Nephron progenitor cell (in vitro differentiated cells): ENCODE results near the gene NKIRAS1.
"Not testable (repeated sequence)": the region's sequence is repeated elsewhere in the genome, so short reads cannot be mapped to it uniquely, and the experiment has no call there.

Source experiments
- DNase-seq: peaks from one replicate; pipeline ENCODE4 v3.0.0; 2021
- H3K27ac Mint-ChIP-seq: 2 replicates; pipeline ENCODE4 v1.8.0; 2021; ENCODE audit warnings: mild to moderate bottlenecking, moderate library complexity, mixed read lengths
- H3K27me3 Mint-ChIP-seq: 2 replicates; pipeline ENCODE4 v1.8.0; 2021; ENCODE audit warnings: mild to moderate bottlenecking, low read depth, mixed read lengths; ENCODE audit not compliant: poor library complexity
- H3K36me3 Mint-ChIP-seq: 2 replicates; pipeline ENCODE4 v1.8.0; 2021; ENCODE audit warnings: low read depth, mixed read lengths
- H3K4me1 Mint-ChIP-seq: 2 replicates; pipeline ENCODE4 v1.8.0; 2021; ENCODE audit warnings: mixed read lengths
- H3K4me3 Mint-ChIP-seq: 2 replicates; pipeline ENCODE4 v1.8.0; 2021; ENCODE audit warnings: mild to moderate bottlenecking, moderate library complexity, mixed read lengths
- H3K9me3 Mint-ChIP-seq: 2 replicates; pipeline ENCODE4 v1.8.0; 2021; ENCODE audit warnings: mild to moderate bottlenecking, moderate library complexity, mixed read lengths
- CTCF ChIP-seq: fragments of 200-600 bp; sonication (generic); IDR thresholded peaks from 2 replicates; pipeline ENCODE4 v1.5.0; 2021; ENCODE audit warnings: antibody characterized with exemption

NKIRAS1 gene

GRCh38 chr3:23926736-23927135, 9.9 kb upstream of the NKIRAS1 start:
- Mint-ChIP-seq H3K9me3 (peaks cover 9% of the 10 kb centered on the region), H3K27me3 (no peaks in the 10 kb centered on the region), H3K4me1 (peaks cover 40% of the 10 kb centered on the region), H3K27ac (no peak overlapping the region), H3K36me3 (peaks cover 20% of the 10 kb centered on the region), H3K4me3 (no peak overlapping the region)
- TF ChIP-seq CTCF, result no peak
- DNase-seq, result no peak

DNA sequence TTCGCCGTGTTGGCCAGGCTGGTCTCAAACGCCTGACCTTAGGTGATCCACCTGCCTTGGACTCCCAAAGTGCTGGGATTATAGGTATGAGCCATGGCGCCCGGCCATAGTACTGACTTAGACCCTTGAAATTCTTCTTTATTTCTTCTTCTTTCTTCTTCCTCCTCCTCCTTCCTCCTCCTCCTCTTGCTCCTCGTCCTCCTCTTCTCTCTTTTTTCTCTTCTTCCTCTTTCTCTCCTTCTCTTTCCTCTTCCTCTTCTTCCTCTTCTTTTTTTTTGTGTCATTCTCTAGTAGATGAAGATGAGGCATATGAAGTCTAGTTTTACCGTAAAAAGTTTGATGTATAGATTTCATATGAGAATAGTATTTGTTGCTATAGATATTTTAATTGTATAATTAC, 9.5 kb upstream of the NKIRAS1 start:
- peaks cover 25% of the 10 kb centered on the region for H3K36me3 Mint-ChIP-seq
- TF ChIP-seq CTCF, result no peak
- no peak overlapping the region for H3K4me3 Mint-ChIP-seq
- peaks cover 37% of the 10 kb centered on the region for H3K4me1 Mint-ChIP-seq
- no peak for DNase-seq
- no peaks in the 10 kb centered on the region for H3K27me3 Mint-ChIP-seq
- peaks cover 9% of the 10 kb centered on the region for H3K9me3 Mint-ChIP-seq
- H3K27ac Mint-ChIP-seq, result peak overlapping the region; percentile 3

GRCh38 chr3:23923786-23924185, 7.0 kb upstream of the NKIRAS1 start:
- peaks cover 51% of the 10 kb centered on the region for H3K4me1 Mint-ChIP-seq
- H3K9me3 Mint-ChIP-seq, result peaks cover 9% of the 10 kb centered on the region
- peaks cover 49% of the 10 kb centered on the region for H3K36me3 Mint-ChIP-seq
- peak overlapping the region; percentile 60 for H3K27ac Mint-ChIP-seq
- no peaks in the 10 kb centered on the region for H3K27me3 Mint-ChIP-seq
- peak overlapping the region; percentile 43 for H3K4me3 Mint-ChIP-seq
- DNase-seq, result peak; percentile 31
- TF ChIP-seq CTCF, result no peak

- H3K4me1 Mint-ChIP-seq, result peaks cover 55% of the 10 kb centered on the region
Observed at GRCh38 chr3:23921052-23921511, 4.3 kb upstream of the NKIRAS1 start.

GRCh38 chr3:23920151-23920655, 3.4 kb upstream of the NKIRAS1 start:
- no peak for TF ChIP-seq CTCF
- peak overlapping the region; percentile 76 for H3K27ac Mint-ChIP-seq
- peaks cover 63% of the 10 kb centered on the region for H3K4me1 Mint-ChIP-seq
- H3K9me3 Mint-ChIP-seq, result peaks cover 5% of the 10 kb centered on the region
- no peaks in the 10 kb centered on the region for H3K27me3 Mint-ChIP-seq
- DNase-seq, result no peak
- peak overlapping the region; percentile 100 for H3K4me3 Mint-ChIP-seq
- H3K36me3 Mint-ChIP-seq, result peaks cover 62% of the 10 kb centered on the region

More at GRCh38 chr3:23921052-23921511, 4.3 kb upstream of the NKIRAS1 start:
- DNase-seq, result no peak
- Mint-ChIP-seq H3K27me3 (no peaks in the 10 kb centered on the region), H3K4me3 (no peak overlapping the region), H3K36me3 (peaks cover 62% of the 10 kb centered on the region), H3K27ac (peak overlapping the region; percentile 82), H3K9me3 (peaks cover 5% of the 10 kb centered on the region)
- TF ChIP-seq CTCF, result no peak

- H3K9me3 Mint-ChIP-seq, result peaks cover 2% of the 10 kb centered on the region
- peak overlapping the region; percentile 57 for H3K27ac Mint-ChIP-seq
- DNase-seq, result no peak
- peaks cover 69% of the 10 kb centered on the region for H3K4me1 Mint-ChIP-seq
- H3K36me3 Mint-ChIP-seq, result peaks cover 58% of the 10 kb centered on the region
- no peaks in the 10 kb centered on the region for H3K27me3 Mint-ChIP-seq
- TF ChIP-seq CTCF, result no peak
- peak overlapping the region; percentile 100 for H3K4me3 Mint-ChIP-seq
Observed at GRCh38 chr3:23919628-23920027, 2.8 kb upstream of the NKIRAS1 start.

GRCh38 chr3:23918331-23918730, 1.5 kb upstream of the NKIRAS1 start:
- Mint-ChIP-seq H3K4me1 (peaks cover 68% of the 10 kb centered on the region), H3K36me3 (peaks cover 59% of the 10 kb centered on the region), H3K27ac (peak overlapping the region; percentile 100), H3K4me3 (peak overlapping the region; percentile 100)
- H3K27me3 Mint-ChIP-seq, DNase-seq, H3K9me3 Mint-ChIP-seq: not testable (repeated sequence)

DNA sequence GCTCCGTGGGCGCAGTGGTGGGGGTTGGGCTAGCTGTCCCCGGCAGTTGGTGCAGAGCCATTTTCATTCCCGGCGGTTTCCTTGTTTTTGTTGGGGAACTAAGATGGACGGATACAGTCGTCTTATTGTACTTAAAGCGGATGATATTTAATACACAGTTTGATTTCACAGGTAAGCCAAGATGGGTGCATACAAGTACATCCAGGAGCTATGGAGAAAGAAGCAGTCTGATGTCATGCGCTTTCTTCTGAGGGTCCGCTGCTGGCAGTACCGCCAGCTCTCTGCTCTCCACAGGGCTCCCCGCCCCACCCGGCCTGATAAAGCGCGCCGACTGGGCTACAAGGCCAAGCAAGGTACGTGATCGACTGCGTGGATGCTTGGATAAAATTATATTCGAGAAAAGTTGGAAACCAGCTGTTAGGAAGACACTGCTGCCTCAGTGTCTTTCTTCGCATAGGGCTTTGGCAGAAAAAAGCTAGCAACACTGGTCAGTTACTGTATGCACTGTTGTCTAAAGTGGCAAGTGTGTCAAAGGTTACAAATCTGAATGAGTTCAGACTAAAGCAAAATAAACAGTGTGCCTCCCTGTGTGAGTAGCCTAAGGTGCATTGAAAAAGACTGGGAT, 1.0 kb upstream of the NKIRAS1 start:
- Mint-ChIP-seq H3K36me3 (peaks cover 55% of the 10 kb centered on the region), H3K4me3 (peak overlapping the region; percentile 100), H3K27ac (peak overlapping the region; percentile 100), H3K4me1 (peaks cover 63% of the 10 kb centered on the region)
- not testable (repeated sequence) for H3K9me3 Mint-ChIP-seq, H3K27me3 Mint-ChIP-seq
- DNase-seq, result peak; percentile 62
